Stimulated activated CD8-positive, alpha-beta memory T cell treated with anti-CD3 and anti-CD28 coated beads, Interleukin-4, amount 100 ng/mL, for 48 hours (primary cell): ENCODE measurements around the gene CTNNA3.

ENCODE experiments used
- DNase-seq: peaks from one replicate; pipeline ENCODE4 v3.0.0-alpha.2; 2020

Gene CTNNA3

GRCh38 chr10:66021423-66021822, 1674.6 kb downstream of the CTNNA3 start:
- no peak for DNase-seq

- no peak for DNase-seq
Observed at GRCh38 chr10:66008221-66008620, 1687.8 kb downstream of the CTNNA3 start.

GRCh38 chr10:66006411-66006810, 1689.6 kb downstream of the CTNNA3 start:
- DNase-seq, result no peak

GRCh38 chr10:65993451-65993850, 1702.5 kb downstream of the CTNNA3 start:
- no peak for DNase-seq

- DNase-seq, result no peak
Observed at GRCh38 chr10:65968871-65969270, 1727.1 kb downstream of the CTNNA3 start.

GRCh38 chr10:65968437-65968836, 1727.6 kb downstream of the CTNNA3 start:
- no peak for DNase-seq

- DNase-seq, result no peak
Observed at GRCh38 chr10:65964205-65964604, 1731.8 kb downstream of the CTNNA3 start.

GRCh38 chr10:65952086-65952485, 1743.9 kb downstream of the CTNNA3 start:
- DNase-seq, result no peak

GRCh38 chr10:65950075-65950474, 1745.9 kb downstream of the CTNNA3 start:
- no peak for DNase-seq

GRCh38 chr10:65949526-65949925, 1746.5 kb downstream of the CTNNA3 start:
- DNase-seq, result no peak

- DNase-seq, result no peak
Observed at GRCh38 chr10:65945061-65945460, 1750.9 kb downstream of the CTNNA3 start.

- no peak for DNase-seq
Observed at GRCh38 chr10:65943451-65943850, 1752.5 kb downstream of the CTNNA3 start.

GRCh38 chr10:65940816-65941662, 1755.0 kb downstream of the CTNNA3 start:
- no peak for DNase-seq

- DNase-seq, result no peak
Observed at GRCh38 chr10:65940105-65940504, 1755.9 kb downstream of the CTNNA3 start.

GRCh38 chr10:65931291-65932070, 1764.5 kb downstream of the CTNNA3 start:
- no peak for DNase-seq

GRCh38 chr10:65911151-65911835, 1784.7 kb downstream of the CTNNA3 start:
- DNase-seq, result no peak

GRCh38 chr10:65910209-65910608, 1785.8 kb downstream of the CTNNA3 start:
- no peak for DNase-seq

- no peak for DNase-seq
Observed at GRCh38 chr10:65907199-65907712, 1788.7 kb downstream of the CTNNA3 start.

GRCh38 chr10:65903620-65904019, 1792.4 kb downstream of the CTNNA3 start:
- no peak for DNase-seq

GRCh38 chr10:65900271-65900670, 1795.7 kb downstream of the CTNNA3 start:
- no peak for DNase-seq

- DNase-seq, result no peak
Observed at GRCh38 chr10:65898055-65898454, 1797.9 kb downstream of the CTNNA3 start.

- DNase-seq, result no peak
Observed at GRCh38 chr10:65894961-65895360, 1801.0 kb downstream of the CTNNA3 start.

- no peak for DNase-seq
Observed at GRCh38 chr10:65894379-65894778, 1801.6 kb downstream of the CTNNA3 start.
